Esophagus muscularis mucosa (tissue), 4 donors: ENCODE measurements around the gene GLS2. TPM values are rescaled to one million over a fixed set of nuclear protein-coding genes. Genes with fewer than 3 reads are reported as not detected.

Experiments
- DNase-seq: peaks from one replicate; pipeline ENCODE4 v3.0.0-alpha.2; 2017; ENCODE audit errors: extremely low spot score
- H3K27ac ChIP-seq, 4 donors: fragments of 200-600 bp; sonication (generic); replicated peaks in 1 of 4; 1 replicate in 3 of 4; 2 replicates in 1 of 4; pipeline ENCODE4 v1.5.1; 2016 to 2019; ENCODE audit warnings: mild to moderate bottlenecking in 1 of 4
- H3K27me3 ChIP-seq, 4 donors: fragments of 200-600 bp; sonication (generic); one replicate each; pipeline versions ENCODE4 v1.5.1 to v1.6.0; 2016 to 2019
- H3K36me3 ChIP-seq, 4 donors: fragments of 200-600 bp; sonication (generic); one replicate each; pipeline ENCODE4 v1.5.1; 2016 to 2019
- H3K4me1 ChIP-seq, 4 donors: fragments of 200-600 bp; sonication (generic); one replicate each; pipeline ENCODE4 v1.5.1; 2016 to 2019
- H3K4me3 ChIP-seq, 4 donors: fragments of 200-600 bp; sonication (generic); 1 replicate in 2 of 4; 2 replicates in 2 of 4; pipeline ENCODE4 v1.5.1; 2016 to 2019; ENCODE audit warnings: mild to moderate bottlenecking in 4 of 4, moderate library complexity in 1 of 4
- H3K9me3 ChIP-seq, 4 donors: fragments of 200-600 bp; sonication (generic); 1 replicate in 3 of 4; 2 replicates in 1 of 4; pipeline ENCODE4 v1.5.1; 2016 to 2019
- EP300 ChIP-seq: sonication (generic); formaldehyde crosslinking; IDR thresholded peaks from one replicate; pipeline ENCODE4 v1.6.1; 2017; ENCODE audit warnings: antibody characterized with exemption
- POLR2A ChIP-seq: fragments of 450-650 bp; IDR thresholded peaks from one replicate; pipeline ENCODE4 v1.6.1; 2017; ENCODE audit warnings: antibody characterized with exemption, moderate library complexity, mild to moderate bottlenecking, low read depth
- POLR2AphosphoS5 ChIP-seq, 2 donors: sonication (generic); formaldehyde crosslinking; IDR thresholded peaks; one replicate each; pipeline ENCODE4 v1.6.1; 2017; ENCODE audit warnings: antibody characterized with exemption in 2 of 2
- WGBS: methylation state at CpG from one replicate; pipeline ENCODE4 v1.1.5; 2018; 5-methylcytosine and 5-hydroxymethylcytosine counted together
- intact Hi-C: fragments of 100-400 bp; cut with DNase I; formaldehyde crosslinking; loops from one replicate; pipeline ENCODE4 v1.15.1; 2023
- total RNA-seq, 4 donors: library from RNA; depleted of rRNA; stranded (reverse); fragments of >200 nt; gene quantifications; one replicate each; pipeline versions ENCODE4 v1.1.0 to v1.2.1, GENCODE V29; 2016
- TF ChIP-seq, protein P1 (sequence below), 3 experiments: fragments of 200-600 bp in 2 of 3; fragments of 450-650 bp in 1 of 3; sonication (generic) in 2 of 3; IDR thresholded peaks; one replicate each; pipeline ENCODE4 v1.5.1; 2017 to 2019; ENCODE audit warnings: antibody characterized with exemption in 3 of 3, mild to moderate bottlenecking in 2 of 3, moderate library complexity in 1 of 3

The GLS2 gene
- total RNA-seq, 4 donors from 2014 or later, result 0.97 to 1.0 (median 0.99) TPM; not detected in 1

GRCh38 chr12:56528846-56529245 is 40.9 kb upstream of the GLS2 start:
- H3K36me3 ChIP-seq, result no peaks in the 10 kb centered on the region
- no peaks in the 10 kb centered on the region for H3K27me3 ChIP-seq
- H3K4me3 ChIP-seq, result no peak overlapping the region
- TF ChIP-seq EP300, result no peak
- H3K27ac ChIP-seq, result no peak overlapping the region
- 74% methylated on average over 1 of the region's 1 CpG for WGBS
- no peaks in the 10 kb centered on the region for H3K9me3 ChIP-seq
- DNase-seq, result no peak
- intact Hi-C loops, result no loop called here
- peaks cover 40 to 76% (median 74%) of the 10 kb centered on the region in 4 donors for H3K4me1 ChIP-seq

DNA sequence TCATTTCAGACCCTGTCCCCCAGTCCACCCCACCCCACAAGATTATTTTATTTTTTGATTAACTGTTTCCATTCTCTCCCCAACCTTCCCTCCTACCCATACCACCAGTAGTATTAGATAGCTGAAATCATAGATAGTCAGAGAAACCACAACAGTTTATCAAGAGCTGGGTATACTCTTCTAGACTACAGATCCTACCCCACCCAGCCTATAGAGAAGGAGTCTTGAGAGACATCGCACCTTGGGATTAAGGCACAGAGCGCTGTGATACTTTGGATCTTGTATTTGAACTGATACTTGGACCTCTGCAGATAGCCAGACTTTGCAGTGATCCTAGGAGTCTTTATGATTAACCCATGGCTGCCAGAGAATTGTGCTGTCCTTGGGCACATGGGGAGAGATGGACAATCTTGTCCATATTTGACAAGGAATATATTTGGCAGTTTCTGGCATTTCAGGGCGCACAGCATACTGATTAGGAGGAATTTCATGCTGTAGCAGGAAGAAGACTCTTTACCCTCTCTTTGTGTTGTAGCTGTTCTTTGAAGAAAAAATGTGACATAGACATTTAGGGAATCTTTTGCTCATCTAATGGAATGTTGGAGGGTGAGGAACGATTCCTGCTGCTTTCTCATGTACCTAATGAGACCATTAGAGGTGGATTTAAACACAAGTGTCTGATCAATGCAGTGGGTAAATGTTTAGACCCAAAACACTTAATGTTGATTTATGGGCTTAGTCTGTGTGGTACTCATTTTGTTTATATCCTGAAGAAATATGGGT is 34.6 kb upstream of the GLS2 start:
- Histone ChIP-seq H3K27ac (peak overlapping the region; percentile 85 to 92 (median 86)), H3K4me3 (peak overlapping the region; percentile 51 to 68 (median 62)), H3K9me3 (no peaks in the 10 kb centered on the region), H3K27me3 (no peaks in the 10 kb centered on the region), H3K36me3 (no peaks in the 10 kb centered on the region), H3K4me1 (peaks cover 28 to 74% (median 62%) of the 10 kb centered on the region in 4 donors)
- 9% methylated on average over 4 of the region's 4 CpGs for WGBS
- DNase-seq, result no peak
- no peak for TF ChIP-seq EP300
- TF ChIP-seq, protein P1, sequence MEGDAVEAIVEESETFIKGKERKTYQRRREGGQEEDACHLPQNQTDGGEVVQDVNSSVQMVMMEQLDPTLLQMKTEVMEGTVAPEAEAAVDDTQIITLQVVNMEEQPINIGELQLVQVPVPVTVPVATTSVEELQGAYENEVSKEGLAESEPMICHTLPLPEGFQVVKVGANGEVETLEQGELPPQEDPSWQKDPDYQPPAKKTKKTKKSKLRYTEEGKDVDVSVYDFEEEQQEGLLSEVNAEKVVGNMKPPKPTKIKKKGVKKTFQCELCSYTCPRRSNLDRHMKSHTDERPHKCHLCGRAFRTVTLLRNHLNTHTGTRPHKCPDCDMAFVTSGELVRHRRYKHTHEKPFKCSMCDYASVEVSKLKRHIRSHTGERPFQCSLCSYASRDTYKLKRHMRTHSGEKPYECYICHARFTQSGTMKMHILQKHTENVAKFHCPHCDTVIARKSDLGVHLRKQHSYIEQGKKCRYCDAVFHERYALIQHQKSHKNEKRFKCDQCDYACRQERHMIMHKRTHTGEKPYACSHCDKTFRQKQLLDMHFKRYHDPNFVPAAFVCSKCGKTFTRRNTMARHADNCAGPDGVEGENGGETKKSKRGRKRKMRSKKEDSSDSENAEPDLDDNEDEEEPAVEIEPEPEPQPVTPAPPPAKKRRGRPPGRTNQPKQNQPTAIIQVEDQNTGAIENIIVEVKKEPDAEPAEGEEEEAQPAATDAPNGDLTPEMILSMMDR (IDR thresholded peaks at IDR 0.05), result no peak
- no peak for TF ChIP-seq POLR2AphosphoS5 (IDR thresholded peaks at IDR 0.05)
- TF ChIP-seq POLR2A, result no peak
- intact Hi-C loops, result no loop called here

- Histone ChIP-seq H3K27ac (peak within 1 kb of the TSS; percentile 85 to 92 (median 86)), H3K36me3 (no peaks in the 10 kb centered on the region), H3K4me3 (peak within 1 kb of the TSS; percentile 51 to 68 (median 62)), H3K4me1 (peaks cover 20 to 65% (median 54%) of the 10 kb centered on the region in 4 donors), H3K27me3 (no peaks in the 10 kb centered on the region), H3K9me3 (no peaks in the 10 kb centered on the region)
- WGBS, result 1% methylated on average over 15 of the region's 15 CpGs
- intact Hi-C loops, result loop anchor here (2.0 kb wide), 2 partner anchors 107 to 115 kb away; no protein-coding TSS in a partner anchor
- no peak for DNase-seq
- TF ChIP-seq, protein P1 (IDR thresholded peaks at IDR 0.05), result peak in 1 of 3 experiments; percentile 11
- TF ChIP-seq POLR2A (no peak), EP300 (no peak), POLR2AphosphoS5 (IDR thresholded peaks at IDR 0.05) (peak; percentile 72 to 78)
These were observed 33.8 kb upstream of the GLS2 start, which contains the start of gene RBMS2 for GRCh38 chr12:56521590-56522371. TSS of gene RBMS2 (plus strand) at chr12:56521820. CDS start at chr12:56522024, 204 bp downstream.

GRCh38 chr12:56521209-56521589 is 33.2 kb upstream of the GLS2 start:
- Histone ChIP-seq H3K4me3 (peak overlapping the region; percentile 51 to 68 (median 62)), H3K36me3 (no peaks in the 10 kb centered on the region), H3K9me3 (no peaks in the 10 kb centered on the region), H3K4me1 (peaks cover 17 to 60% (median 48%) of the 10 kb centered on the region in 4 donors), H3K27me3 (no peaks in the 10 kb centered on the region), H3K27ac (peak overlapping the region; percentile 85 to 92 (median 86))
- DNase-seq, result no peak
- WGBS, result 37% methylated on average over 8 of the region's 8 CpGs
- TF ChIP-seq EP300 (no peak), POLR2A (no peak), POLR2AphosphoS5 (IDR thresholded peaks at IDR 0.05) (no peak)
- TF ChIP-seq, protein P1 (IDR thresholded peaks at IDR 0.05), result no peak
- intact Hi-C loops, result loop anchor here (2.0 kb wide), 2 partner anchors 108 to 116 kb away; no protein-coding TSS in a partner anchor

DNA sequence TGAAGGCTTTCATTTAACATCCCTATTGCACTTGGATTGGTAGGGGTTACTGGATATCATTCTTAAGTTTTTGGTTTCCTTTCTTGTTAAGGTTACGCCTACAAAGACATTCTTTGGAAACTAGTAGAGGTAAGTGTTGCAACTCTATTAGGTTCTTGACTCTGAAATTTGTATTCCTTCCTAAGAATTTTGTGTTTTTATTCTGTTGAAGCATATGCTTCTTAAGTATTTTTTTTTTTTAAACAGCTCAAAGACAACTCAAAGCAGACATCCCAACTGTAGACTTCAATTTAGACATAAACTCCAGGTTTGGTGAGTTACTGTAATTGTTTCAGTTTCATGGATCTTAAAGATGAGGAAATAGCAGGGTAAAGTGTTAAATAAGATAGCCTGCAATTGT is 32.5 kb upstream of the GLS2 start:
- Histone ChIP-seq H3K27me3 (no peaks in the 10 kb centered on the region), H3K4me1 (peaks cover 10 to 53% (median 41%) of the 10 kb centered on the region in 4 donors), H3K36me3 (no peaks in the 10 kb centered on the region), H3K4me3 (peak overlapping the region; percentile 51 to 68 (median 62)), H3K9me3 (no peaks in the 10 kb centered on the region), H3K27ac (peak overlapping the region; percentile 85 to 92 (median 86))
- TF ChIP-seq EP300 (no peak), POLR2A (no peak), POLR2AphosphoS5 (IDR thresholded peaks at IDR 0.05) (no peak)
- TF ChIP-seq, protein P1 (IDR thresholded peaks at IDR 0.05), result no peak
- 41% methylated on average over 1 of the region's 1 CpG for WGBS
- DNase-seq, result no peak
- intact Hi-C loops, result loop anchor here (2.0 kb wide), 2 partner anchors 108 to 116 kb away; no protein-coding TSS in a partner anchor
